HG02943 (cell line): ENCODE measurements around the gene UBAP1.
"Not testable (repeated sequence)": the region's sequence is repeated elsewhere in the genome, so short reads cannot be mapped to it uniquely, and the experiment has no call there.

Experiments used
- ATAC-seq: cut with Tn5 transposase; IDR thresholded peaks from one replicate; pipeline ENCODE4 v1.9.1; 2021; ENCODE audit warnings: mild to moderate bottlenecking, low read depth, moderate library complexity; ENCODE audit not compliant: unreplicated experiment

Gene UBAP1

GRCh38 chr9:34218446-34218845, 39.6 kb downstream of the UBAP1 start:
- ATAC-seq = no peak

DNA sequence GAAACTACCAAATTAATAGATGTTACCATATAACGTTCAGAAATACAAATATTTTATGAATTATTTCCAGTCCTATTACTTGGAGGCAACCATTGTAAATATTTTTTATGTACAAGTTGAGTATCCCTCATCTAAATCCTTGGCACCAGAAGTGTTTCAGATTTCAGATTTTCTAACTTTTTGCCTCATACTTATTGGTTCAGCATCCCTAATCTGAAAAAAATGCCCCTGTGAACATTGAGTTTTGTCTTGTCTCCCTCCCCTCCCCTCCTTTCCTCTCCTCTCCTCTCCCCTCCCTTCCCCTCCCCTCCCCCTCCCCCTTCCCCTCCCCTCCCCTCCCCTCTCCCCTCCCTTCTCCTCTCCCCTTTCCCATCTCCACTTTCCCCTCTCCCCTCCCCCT, 40.6 kb downstream of the UBAP1 start:
- no peak for ATAC-seq

- ATAC-seq = no peak
Observed at GRCh38 chr9:34220218-34220617, 41.4 kb downstream of the UBAP1 start.

DNA sequence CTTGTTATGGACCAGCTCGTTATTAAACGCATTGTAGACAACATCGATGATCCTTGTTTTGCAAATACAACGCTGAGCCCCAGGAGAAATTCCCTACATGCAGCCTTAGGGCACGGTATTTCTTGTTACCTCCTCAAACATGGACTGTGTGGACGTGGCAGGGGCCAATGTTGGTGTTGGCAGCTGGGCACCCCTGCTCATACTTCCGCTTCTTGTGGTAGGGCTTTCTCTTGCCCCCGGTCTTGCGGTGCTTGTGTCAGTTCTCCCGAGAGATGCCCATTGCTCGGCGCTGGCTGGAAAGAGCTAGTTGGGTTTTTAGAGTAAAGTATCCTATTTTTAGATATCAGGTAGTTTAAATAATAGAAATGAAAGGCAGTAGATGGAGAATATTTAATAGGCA, 45.5 kb downstream of the UBAP1 start:
- ATAC-seq = no peak

- ATAC-seq = not testable (repeated sequence)
Observed at GRCh38 chr9:34226144-34226760, 47.4 kb downstream of the UBAP1 start.

DNA sequence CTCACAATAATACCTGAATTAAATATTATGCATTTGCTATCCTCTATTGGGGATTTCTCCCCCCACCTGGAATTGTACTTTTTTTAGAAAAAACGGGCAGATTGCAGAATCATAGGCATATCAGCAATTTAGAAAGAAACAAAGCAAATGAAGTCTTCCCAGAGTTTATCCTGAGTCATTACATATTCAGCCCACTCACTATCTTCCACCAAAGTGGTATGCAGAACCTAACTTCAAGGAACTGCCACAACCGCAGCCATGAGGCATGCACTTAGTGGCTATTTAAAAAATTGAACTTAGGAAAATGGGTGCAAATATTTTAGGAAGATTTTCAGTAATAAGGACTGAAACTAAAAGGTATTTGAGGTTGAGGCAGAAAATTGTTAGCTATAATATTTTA, 48.6 kb downstream of the UBAP1 start:
- ATAC-seq = no peak

GRCh38 chr9:34230556-34230955, 51.7 kb downstream of the UBAP1 start:
- ATAC-seq = no peak

DNA sequence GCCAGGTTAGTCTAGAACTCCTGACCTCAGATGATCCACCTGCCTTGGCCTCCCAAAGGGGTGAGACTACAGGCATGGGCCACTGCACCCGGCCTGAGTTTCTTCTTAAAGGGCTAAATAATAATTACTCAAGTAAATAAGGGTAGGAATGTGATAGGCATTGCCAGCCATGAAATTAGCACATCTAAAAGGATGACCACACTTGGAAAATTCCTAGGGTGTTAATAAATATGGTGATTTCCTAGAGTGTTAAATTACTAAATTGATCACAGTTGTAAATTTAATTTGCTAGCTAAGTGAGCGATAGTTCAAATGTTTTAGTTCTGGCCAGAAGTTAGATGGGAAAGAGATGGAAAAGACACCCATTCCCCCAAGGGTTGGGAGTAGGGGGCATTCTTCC, 53.4 kb downstream of the UBAP1 start:
- ATAC-seq = no peak

- ATAC-seq = no peak
Observed at GRCh38 chr9:34233672-34234071, 54.8 kb downstream of the UBAP1 start.

- ATAC-seq = no peak
Observed at GRCh38 chr9:34237836-34238235, 59.0 kb downstream of the UBAP1 start.

- no peak for ATAC-seq
Observed at GRCh38 chr9:34240006-34240405, 61.2 kb downstream of the UBAP1 start.

- ATAC-seq = no peak
Observed at GRCh38 chr9:34242830-34243229, 64.0 kb downstream of the UBAP1 start.

DNA sequence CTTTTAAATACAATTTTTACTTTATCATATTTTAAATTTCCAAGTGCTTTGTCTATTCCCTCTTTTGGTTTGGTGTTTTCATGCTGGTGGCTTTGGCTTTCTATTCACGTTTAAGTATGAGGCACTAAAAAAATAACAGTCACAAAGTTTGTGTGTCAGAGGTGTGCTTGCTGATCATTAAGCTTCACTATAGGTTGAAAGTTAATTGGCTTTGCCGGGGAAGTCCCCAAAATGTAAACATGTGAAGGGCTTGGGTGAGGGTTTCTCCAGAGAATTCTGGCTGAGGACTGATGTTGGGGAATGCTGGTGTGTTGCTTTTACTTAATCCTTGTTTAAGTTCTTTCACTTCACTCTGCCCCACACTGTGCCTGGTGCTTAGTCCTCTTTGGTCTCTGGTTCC, 66.4 kb downstream of the UBAP1 start:
- ATAC-seq = not testable (repeated sequence)

DNA sequence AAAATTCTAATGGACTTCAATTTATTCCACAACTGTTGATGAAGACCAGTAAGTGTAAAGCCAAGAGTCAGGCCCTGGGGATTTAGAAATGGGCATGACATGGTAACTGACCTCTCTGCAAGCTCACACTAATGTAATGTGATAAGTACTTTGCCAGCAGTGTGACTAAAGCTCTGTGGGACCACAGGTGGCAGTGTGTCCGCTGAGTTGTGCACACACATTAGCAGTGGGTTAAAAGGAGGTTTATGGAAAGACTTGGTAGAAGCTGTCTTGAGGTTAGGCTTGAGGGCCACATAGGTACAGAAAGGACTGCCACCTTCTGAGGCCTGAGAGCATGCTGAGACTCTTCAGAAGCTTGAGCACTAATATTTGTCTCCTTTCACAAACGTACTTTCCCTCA, 67.6 kb downstream of the UBAP1 start:
- ATAC-seq = no peak

DNA sequence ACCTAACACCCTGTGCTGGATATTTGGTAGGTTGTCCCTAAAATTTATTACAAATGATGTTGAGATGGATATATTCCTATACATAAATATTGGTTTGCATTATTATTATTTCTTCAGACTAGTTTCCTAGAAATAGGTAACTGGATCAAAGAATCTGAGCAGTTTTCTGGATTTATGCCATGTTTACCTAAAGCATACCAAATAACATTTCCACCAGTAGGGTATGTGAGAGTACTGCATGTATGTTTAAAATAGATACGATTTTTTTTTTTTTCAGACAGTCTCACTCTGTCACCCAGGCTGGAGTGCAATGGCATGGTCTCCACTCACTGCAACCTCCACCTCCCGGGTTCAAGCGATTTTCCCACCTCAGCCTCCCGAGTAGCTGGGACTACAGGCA, 68.9 kb downstream of the UBAP1 start:
- ATAC-seq = not testable (repeated sequence)

GRCh38 chr9:34249274-34249673, 70.4 kb downstream of the UBAP1 start:
- ATAC-seq = no peak

DNA sequence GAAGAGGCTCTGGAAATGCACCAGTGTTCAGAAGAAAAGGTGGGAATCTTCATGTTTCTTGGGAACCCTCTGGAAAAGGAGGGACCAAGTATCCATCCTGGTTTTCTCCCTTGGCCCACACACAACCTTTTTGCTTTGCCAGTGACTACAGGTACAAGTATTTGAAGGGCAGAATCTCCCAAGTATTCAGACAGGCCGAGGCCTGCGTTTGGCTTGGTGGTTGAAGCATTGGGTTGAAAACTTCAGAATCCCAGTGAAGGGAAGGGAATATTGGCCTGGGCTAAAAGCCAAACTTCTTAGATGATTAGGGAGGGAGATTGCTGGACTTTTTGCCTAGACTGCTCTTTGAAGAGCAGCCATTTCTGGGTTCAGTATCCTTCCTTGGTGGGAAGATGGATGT, 71.9 kb downstream of the UBAP1 start:
- no peak for ATAC-seq

GRCh38 chr9:34252016-34252415, 73.2 kb downstream of the UBAP1 start:
- no peak for ATAC-seq

DNA sequence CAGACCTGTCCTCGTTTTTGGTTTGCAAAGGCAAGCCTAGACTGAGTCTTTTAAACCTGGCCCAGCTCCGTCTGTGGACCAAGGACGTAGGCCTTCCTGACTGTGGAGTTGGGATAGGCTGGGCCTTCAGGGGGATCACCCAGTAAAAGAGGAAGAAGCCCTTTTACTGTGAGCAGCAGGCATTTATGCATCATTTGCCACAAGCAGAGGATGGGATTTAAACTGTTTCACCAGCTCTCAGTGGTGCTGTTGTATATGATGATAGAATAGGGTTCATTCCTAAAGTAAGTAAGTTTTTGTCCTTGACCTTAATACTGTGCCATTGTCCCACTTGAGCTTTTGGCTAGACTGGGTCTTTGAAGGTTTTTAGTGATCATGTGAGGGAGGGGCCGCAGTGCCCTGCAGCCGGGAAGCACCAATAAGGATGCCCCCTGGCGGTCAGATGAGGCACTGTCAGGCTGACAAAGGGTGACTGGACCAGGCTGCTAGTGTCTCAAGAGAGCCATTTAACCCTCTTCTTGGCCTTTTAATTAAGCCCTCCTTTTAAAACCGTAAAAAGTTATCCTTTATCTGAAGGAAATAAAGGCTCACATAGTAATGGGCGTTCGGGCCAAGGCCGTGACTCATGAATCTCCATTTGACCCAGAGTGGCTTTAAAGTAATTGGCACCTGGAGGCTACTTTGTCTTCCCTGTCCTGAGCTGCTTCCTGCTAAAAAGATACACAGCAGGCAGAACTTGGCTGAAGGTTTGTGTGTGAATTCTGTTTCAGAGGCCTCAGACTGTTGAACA, 74.0 kb downstream of the UBAP1 start:
- ATAC-seq = no peak

DNA sequence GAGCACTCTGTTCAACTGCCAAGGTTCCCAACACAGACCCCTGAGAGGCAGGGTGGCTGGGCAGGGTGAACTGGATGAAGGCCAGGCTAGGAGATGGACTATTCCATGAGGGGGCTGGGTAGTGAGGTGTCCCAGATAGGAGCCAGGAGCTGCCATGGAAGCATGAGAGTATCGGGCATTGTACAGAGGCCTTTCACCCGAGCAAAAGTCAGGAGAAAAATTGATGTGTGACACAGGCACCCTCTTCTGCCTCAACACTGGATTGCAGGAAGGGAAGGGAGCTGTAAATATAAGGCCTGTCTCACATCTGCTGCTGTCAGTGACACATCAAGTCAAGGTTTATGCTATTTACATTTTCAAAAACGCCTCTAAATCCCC, 74.6 kb downstream of the UBAP1 start:
- ATAC-seq = no peak

DNA sequence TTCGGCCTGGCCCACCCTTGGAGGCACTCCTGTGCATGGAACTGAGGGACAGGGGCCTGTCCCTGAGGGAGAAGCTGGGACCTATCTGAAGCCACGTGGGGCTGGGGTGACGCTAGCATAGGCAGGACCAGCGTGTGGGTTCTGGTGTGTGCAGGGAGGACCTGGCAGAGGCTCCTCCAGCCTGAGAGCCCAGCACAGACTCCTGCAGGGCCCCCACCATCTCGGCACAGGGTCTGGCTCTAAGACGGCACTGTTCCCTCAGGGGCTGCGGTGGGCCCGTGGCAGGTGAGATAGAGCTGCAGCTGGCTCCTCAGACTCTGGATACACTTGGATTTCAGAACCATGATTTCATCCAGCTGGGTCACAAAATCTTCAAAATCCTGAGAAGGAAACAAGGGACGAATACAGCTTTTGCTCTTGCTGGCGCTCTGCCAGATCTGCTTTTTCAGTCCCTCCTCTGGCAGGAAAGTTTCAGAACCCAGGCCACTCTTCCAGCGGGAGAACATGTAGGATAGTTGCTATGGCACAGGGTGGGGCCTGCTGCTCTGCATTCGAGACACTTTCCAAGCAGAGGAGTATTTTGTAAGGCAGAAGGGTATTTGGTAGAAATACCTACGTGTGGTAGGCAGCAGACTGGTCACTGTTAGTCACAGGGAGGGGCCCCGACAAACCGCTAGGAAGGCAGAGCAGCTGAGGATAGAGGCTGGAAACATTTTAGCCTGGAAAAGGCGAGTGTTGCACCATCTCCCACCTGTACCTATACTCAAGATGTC, 75.5 kb downstream of the UBAP1 start:
- no peak for ATAC-seq
